ENCODE data around the gene SVIL. TPM values are rescaled to one million over a fixed set of nuclear protein-coding genes. Genes with fewer than 3 reads are reported as not detected.
"Not testable (repeated sequence)": the region's sequence is repeated elsewhere in the genome, so short reads cannot be mapped to it uniquely, and the experiment has no call there.

The SVIL gene
- total RNA-seq, 2 donors from 2014 or later = 349 to 483 TPM

- DNase-seq (ENCODE audit: low spot score) (no peak), ATAC-seq (ENCODE audit: insufficient number of reproducible peaks, low FRiP score, low read depth) (no peak)
- no peak overlapping the region for H3K4me3 ChIP-seq
- peaks cover 12% of the 10 kb centered on the region for H3K36me3 ChIP-seq
- no peak for TF ChIP-seq CTCF (IDR thresholded peaks at IDR 0.05)
- H3K4me1 ChIP-seq (ENCODE audit: control insufficient read depth in 1 of 2, low read depth in 2 of 2) = peaks cover 16 to 52% of the 10 kb centered on the region in 2 donors
- H3K9me3 ChIP-seq = no peaks in the 10 kb centered on the region
- no peak overlapping the region for H3K27ac ChIP-seq
- H3K27me3 ChIP-seq (replicated peaks; ENCODE audit: insufficient read depth) = no peaks in the 10 kb centered on the region
Measured at GRCh38 chr10:29567003-29567402, 67.8 kb downstream of the SVIL start.

DNA sequence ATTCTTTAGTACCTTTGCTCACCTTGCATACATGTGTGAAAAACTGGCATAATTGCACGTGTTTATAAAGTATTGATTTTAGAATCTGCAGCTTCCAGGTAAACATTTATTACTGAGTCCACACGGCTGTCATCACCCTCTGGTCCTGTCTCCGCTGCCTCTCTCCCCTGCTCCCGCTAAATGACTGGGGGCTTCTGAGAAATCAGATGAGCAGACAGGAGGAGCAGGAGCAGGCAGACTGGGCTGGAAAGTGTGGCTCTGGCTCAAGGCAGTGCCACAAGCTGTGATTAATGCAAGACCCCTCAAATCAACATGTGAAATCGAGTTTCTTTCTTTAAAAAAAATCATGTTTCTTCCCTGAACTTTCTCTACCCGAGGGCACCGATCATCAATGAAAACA lies 68.6 kb downstream of the SVIL start:
- not testable (repeated sequence) for H3K9me3 ChIP-seq; H3K27me3 ChIP-seq (replicated peaks; ENCODE audit: insufficient read depth); DNase-seq (ENCODE audit: low spot score); ATAC-seq (ENCODE audit: insufficient number of reproducible peaks, low FRiP score, low read depth); H3K4me3 ChIP-seq
- peaks cover 15% of the 10 kb centered on the region for H3K36me3 ChIP-seq
- H3K27ac ChIP-seq = peak overlapping the region in 1 of 2 donors; percentile 38
- peaks cover 13 to 49% of the 10 kb centered on the region in 2 donors for H3K4me1 ChIP-seq (ENCODE audit: control insufficient read depth in 1 of 2, low read depth in 2 of 2)

- no peak overlapping the region for H3K27ac ChIP-seq
- no peak for DNase-seq (ENCODE audit: low spot score)
- peaks cover 5 to 36% of the 10 kb centered on the region in 2 donors for H3K4me1 ChIP-seq (ENCODE audit: control insufficient read depth in 1 of 2, low read depth in 2 of 2)
- peaks cover 15% of the 10 kb centered on the region for H3K36me3 ChIP-seq
- no peaks in the 10 kb centered on the region for H3K27me3 ChIP-seq (replicated peaks; ENCODE audit: insufficient read depth)
- no peaks in the 10 kb centered on the region for H3K9me3 ChIP-seq
- ATAC-seq (ENCODE audit: insufficient number of reproducible peaks, low FRiP score, low read depth) = no peak
- no peak overlapping the region for H3K4me3 ChIP-seq
- TF ChIP-seq CTCF (IDR thresholded peaks at IDR 0.05) = no peak
Measured at GRCh38 chr10:29563420-29564035, 71.2 kb downstream of the SVIL start.

- H3K4me1 ChIP-seq (ENCODE audit: control insufficient read depth in 1 of 2, low read depth in 2 of 2) = peaks cover 5 to 36% of the 10 kb centered on the region in 2 donors
- not testable (repeated sequence) for ATAC-seq (ENCODE audit: insufficient number of reproducible peaks, low FRiP score, low read depth); H3K9me3 ChIP-seq; H3K27ac ChIP-seq; H3K27me3 ChIP-seq (replicated peaks; ENCODE audit: insufficient read depth); DNase-seq (ENCODE audit: low spot score); H3K4me3 ChIP-seq
- peaks cover 15% of the 10 kb centered on the region for H3K36me3 ChIP-seq
Measured at GRCh38 chr10:29563006-29563405, 71.8 kb downstream of the SVIL start.

DNA sequence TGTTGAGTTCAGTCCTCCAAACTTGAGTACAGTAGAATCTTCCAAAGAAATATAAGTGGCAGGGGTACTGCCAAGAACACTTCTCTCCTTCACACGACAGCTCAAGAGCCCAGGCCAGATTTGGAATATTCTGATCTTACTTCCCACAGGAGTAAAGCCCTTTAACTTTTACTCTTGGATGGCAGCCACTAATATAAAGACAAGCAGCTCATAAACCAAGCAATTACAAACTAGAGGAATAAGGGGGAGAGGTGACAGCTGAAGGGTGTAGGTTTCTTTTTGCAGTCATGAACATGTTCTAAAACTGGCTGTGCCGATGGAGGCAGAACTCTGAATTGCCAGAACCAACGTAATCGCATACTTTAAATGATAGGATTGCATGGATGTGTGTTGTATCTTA lies 74.8 kb downstream of the SVIL start:
- peaks cover 17 to 43% of the 10 kb centered on the region in 2 donors for H3K4me1 ChIP-seq (ENCODE audit: control insufficient read depth in 1 of 2, low read depth in 2 of 2)
- H3K4me3 ChIP-seq = peak overlapping the region; percentile 20
- peaks cover 11% of the 10 kb centered on the region for H3K36me3 ChIP-seq
- H3K27me3 ChIP-seq (replicated peaks; ENCODE audit: insufficient read depth) = no peaks in the 10 kb centered on the region
- no peak for TF ChIP-seq CTCF (IDR thresholded peaks at IDR 0.05)
- ATAC-seq (ENCODE audit: insufficient number of reproducible peaks, low FRiP score, low read depth) (no peak), DNase-seq (ENCODE audit: low spot score) (no peak)
- H3K9me3 ChIP-seq = no peaks in the 10 kb centered on the region
- peak overlapping the region; percentile 35 to 51 for H3K27ac ChIP-seq

DNA sequence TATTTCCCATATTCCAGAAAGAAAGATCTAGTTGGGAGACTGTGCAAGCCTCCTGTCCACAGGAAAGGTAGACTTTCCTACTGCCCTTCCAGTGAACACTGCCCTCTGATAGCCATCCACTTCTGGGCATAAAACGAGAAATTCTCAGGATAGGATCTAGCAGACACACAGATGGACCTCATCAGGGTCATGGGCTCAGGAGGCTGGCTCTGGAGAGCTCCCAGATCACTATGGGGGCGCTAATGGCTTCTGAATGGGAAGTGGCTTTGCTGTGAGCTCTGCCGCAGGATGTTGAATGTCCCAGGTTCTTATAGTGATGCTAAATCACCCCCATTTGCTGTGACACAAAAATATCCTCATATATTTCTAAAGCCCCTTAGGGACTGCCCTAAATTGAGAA lies 77.1 kb downstream of the SVIL start:
- DNase-seq (ENCODE audit: low spot score) (no peak), ATAC-seq (ENCODE audit: insufficient number of reproducible peaks, low FRiP score, low read depth) (no peak)
- Histone ChIP-seq H3K4me1 (ENCODE audit: control insufficient read depth in 1 of 2, low read depth in 2 of 2) (peaks cover 17 to 56% of the 10 kb centered on the region in 2 donors), H3K36me3 (peaks cover 32% of the 10 kb centered on the region), H3K4me3 (no peak overlapping the region), H3K27me3 (replicated peaks; ENCODE audit: insufficient read depth) (no peaks in the 10 kb centered on the region), H3K27ac (peak overlapping the region; percentile 75 to 82), H3K9me3 (no peaks in the 10 kb centered on the region)
- TF ChIP-seq CTCF (IDR thresholded peaks at IDR 0.05) = no peak

All from thoracic aorta (tissue), 2 donors.